HG03558 (cell line): ENCODE measurements around the gene TMEM252.

ENCODE experiments used
- ATAC-seq: cut with Tn5 transposase; IDR thresholded peaks from one replicate; pipeline ENCODE4 v1.9.1; 2021; ENCODE audit warnings: moderate number of reproducible peaks; ENCODE audit not compliant: unreplicated experiment; ENCODE audit errors: extremely low read depth

The TMEM252 gene, protein sequence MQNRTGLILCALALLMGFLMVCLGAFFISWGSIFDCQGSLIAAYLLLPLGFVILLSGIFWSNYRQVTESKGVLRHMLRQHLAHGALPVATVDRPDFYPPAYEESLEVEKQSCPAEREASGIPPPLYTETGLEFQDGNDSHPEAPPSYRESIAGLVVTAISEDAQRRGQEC

DNA sequence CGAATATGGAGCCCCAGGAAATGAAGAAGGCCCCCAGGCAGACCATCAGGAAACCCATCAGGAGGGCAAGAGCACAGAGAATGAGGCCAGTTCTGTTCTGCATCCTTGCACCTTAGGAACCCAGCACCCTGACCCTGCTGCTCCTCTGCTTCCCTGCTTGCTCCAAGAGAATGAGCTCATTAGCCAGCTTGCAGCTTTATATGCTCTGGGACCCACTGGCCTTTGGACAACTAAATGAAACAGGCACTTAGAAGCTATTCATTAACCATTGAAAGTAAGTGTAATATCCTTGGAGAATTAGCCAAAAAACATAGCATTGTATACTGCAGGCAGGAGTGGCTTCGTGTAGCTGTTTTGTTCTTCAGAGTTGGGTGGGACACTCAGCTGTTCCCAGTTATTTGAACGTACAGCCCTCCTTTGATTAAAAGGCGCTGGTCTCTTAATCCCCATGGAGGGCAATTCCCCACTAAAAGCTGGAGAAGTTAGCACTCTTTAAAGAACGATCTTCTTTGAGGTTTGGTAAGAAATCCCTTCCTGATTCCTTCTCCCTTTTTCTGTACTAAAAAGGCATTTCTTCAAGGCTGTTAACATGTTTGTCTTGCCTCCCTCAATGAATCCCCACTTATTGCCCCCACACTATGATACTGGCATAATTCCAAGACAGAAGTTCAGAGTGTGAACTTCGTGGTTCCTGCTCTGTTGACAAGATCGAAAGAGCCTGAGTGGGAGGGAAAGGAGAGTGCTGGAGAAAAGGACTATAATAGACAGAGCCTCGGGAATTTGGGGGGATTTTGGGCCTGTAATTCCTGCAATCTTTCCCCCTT, at the start of gene TMEM252:
TMEM252 (minus strand) TSS at position 172 of the 824 bp plus-strand sequence; CDS start at position 103, 69 bp downstream.
- ATAC-seq = no peak

DNA sequence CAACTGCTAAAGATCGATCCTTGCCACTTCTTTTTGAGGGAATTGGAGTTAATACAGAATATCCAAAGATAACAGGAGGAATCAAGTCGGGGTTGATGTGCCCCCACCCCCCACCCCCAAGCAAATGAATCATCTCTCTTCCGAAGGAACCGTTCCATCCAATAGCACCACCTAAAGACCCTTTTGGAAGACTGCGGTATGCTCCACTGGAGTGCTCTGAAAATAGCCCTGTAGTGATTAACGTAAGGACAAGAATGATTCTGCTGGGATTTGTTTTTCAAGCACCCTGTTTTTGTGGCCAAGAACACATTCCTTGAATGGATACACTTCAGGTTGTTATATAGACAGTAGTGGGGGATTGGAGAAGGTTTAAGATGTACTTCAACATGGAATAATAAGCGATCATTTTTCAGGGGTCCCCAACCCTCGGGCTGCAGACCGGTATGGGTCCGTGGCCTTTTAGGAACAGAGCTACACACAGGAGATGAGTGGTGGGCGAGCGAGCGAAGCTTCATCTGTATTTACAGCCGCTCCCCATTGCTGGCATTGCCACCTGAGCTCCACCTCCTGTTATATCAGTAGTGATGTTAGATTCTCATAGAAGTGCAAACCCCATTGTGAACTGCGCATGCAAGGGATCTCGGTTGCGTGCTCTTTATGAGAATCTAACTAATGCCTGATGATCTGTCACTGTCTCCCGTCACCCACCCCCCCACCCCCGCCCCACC, 44.5 kb upstream of the TMEM252 start:
- ATAC-seq = no peak

DNA sequence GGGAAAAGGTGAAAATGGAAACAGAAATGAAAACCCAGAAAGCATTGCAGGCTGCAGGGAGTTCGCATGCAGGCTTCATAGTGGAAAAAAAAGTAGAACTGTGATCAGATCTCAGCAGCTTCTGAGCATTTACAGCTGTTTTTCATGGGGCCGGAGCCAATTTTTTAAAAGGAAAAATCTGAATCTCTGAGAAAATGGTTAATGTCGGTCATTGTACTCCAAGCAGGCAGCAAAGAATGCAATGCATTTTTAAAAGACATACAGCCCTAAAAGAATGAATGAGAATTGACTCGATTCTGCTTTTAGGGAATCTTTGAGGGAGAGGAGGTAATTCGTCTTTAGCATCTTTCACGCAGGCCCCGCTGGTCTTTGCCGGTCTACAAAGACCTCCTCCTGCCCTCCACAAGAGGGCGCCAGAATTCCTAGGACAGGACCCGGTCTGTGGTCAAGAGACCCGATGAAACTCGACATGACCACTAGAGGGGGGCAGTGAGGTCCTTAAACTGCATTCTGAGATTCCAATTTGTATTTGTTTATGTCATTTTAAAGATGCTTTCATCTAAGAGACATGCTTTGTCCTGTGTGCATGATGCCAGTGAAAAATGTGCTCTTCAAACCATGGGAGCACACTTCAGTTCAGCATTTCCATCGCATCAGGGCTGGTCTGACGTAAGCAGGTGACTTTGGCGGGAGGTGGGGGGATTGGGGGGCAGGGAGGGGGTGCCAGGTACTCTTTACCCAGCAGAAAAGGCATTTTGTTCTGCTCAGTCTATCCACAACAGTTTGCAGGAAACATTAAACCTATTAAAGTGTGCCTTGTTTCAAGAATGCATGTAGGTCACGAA, 43.7 kb upstream of the TMEM252 start:
- no peak for ATAC-seq

DNA sequence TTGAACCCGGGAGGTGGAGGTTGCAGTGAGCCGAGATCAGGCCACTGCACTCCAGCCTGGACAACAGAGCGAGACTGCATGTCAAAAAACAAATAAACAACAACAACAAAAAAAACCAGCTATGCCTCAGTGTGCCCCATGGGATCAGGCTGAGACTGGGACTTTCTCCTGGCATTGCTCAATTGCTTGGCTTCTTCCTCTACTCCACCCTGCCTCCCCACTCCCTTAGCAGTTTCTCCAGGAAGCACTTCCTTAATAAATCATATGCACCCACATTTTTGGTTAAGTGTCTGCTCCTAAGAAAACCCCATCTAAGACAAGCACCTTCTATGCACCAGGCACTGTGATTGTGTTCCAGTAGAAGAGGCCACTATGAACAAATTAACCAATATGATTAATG, 41.0 kb upstream of the TMEM252 start:
- no peak for ATAC-seq

DNA sequence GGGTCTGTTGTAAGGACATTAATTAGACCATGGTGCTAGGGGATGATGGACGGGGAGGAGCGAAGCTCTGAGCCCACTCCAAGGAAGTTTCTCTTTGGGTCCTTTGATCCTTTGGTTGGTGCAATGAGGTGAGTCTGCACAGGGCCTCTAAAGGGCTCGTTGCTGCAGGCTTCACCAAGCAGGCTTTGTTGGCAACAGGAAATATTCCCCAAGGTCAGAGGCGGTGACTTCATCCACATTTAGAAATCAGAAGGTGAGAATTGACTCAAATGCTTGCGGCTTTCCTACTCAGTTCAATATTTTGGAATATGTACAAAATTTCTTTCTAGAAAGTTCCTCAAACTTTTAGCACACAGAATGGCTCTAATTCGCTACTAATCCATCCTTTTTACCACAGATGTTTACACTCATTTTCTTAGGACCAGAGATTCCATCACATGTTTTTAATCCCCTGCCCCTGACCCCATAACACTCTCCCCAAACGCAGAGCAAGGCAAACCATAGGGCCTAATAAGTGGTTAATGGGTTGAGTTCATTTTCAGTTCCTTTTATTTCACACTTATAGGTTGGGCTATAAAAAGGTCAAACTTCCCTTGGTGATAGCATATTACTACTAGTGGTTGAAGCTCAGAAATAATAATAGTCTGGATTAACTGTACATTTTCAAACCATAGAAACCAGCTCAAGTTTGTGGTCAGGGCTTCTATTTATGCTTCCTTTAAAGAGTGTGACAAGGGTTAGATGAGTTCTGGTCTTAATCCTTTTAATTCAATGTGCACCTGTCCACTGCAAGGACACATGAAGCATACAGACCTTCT, 37.3 kb upstream of the TMEM252 start:
- ATAC-seq = peak; percentile 59

DNA sequence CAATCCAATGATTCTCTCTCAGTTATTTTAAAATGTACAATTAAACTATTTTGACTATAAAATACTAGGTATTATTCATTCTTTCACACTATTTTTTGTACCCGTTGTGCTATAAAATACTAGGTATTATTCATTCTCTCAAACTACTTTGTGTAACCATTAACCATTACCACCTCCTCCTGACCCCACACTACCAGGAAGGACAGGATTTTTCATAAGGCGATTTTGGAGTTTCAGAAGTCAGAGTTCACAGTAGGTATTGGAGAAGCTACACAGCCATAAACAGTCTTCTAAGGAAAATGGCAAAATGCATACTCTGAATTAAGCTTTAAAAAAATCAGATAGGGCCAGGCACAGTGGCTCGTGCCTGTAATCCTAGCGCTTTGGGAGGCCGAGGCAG, 35.1 kb upstream of the TMEM252 start:
- ATAC-seq = no peak

DNA sequence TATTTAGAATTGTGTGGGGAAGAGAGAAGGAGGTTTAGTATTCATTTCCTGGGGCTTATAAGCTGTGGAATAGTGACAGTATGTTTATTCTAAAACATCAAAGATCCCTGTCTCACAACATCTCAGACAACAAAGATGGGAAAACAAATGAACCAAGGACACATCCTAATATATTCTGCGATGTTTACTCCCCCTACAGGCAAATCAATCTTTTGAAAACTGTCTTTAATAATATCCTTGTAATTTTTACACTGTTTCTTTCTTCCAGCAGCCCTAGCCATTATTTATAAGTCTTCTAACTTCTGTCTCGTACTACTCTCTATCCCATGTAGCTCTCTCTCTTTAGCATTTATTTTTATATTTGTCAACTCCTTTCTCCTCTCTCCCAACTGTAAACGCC, 33.5 kb upstream of the TMEM252 start:
- no peak for ATAC-seq

DNA sequence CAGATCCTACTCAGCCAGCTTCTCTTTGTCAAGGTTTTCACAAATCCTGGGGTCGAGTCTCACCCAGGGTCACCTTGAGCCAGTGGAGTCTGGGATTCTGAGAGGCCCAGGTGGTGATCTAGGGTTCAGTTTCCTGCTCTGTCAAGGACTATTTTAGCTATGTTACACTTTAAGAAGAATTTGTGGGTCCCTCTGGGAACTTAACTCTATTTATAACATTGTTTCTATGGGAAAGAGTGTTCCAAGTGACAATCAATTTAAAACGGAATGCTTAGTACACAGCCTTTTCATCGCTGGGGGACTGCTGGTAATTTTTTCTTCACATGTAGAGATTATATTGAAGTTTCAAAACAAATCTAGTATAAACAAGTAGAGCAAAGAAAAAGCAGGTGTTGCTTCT, 26.9 kb upstream of the TMEM252 start:
- no peak for ATAC-seq

DNA sequence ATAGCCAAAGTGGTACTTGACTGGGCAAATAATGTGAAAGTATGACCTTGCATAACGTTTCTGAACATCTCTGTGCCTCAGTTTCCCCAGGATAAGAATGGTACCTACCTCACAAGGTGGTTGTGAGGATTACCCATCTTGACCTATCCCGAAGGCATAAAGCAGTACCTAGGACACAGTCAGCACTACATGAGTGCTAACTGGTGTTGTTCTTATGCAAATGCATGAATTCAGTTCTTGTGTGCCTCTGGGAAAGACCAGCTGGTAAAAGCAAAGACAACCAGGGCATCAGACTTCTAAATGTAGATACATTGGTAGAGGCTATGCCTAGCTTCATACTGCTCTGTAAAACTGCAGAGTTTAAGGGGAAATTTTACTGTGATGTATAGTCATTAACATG, 21.8 kb upstream of the TMEM252 start:
- no peak for ATAC-seq

DNA sequence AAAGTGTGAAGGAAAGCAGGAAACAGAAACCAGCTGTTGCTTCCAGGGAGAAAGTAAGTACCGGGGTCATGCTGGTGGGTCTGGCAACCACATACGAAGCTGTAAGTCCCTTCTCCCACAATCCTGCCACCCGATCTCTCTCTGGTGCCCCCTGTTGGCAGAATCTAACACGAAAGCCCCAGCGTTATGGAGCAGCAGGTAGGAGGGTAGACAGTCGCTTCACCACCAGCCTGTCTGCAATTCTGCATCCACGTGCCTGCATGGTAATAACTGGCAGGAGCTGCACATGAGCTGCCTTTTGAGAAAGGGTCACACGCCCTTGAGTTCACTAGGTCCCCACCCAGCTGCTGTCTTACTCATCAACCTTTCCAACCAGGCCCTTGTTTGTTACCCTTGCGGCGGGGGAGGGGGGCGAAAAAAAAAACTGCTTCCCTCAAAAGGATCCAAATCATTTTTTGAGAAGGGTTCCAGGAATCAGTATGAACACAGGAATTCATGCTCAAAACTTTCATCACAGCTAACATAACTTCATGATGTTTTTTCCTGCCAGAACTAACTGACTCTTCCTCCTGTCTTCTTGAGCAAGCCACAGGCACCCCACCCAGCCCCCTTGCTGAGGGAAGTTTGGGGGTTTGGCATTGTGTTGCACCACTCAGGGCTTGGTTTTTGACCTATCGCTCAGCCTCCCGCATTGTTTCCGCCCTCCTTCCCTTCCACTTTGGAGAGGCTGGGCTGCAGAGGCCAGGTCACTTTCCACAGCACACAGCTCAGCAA, 19.6 kb upstream of the TMEM252 start:
- ATAC-seq = no peak

DNA sequence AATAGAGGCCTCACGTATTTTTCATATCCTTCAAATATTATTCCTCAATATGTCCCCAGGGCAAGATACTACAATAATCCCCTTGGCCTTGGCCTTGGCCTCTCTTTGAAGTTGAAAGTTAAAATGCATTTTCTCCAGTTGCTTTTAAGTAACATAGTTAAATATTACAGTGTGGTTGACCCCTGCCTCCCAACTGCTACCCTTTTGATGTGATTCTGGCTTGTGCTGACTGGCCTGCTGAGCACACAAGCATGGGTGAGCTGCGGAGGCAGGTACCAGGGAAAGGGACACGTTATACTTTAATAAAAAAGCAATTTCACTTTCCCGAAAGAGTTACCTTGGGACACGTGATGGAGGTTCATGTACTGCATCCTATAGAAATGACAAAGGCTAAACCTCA, 17.9 kb upstream of the TMEM252 start:
- ATAC-seq = no peak

DNA sequence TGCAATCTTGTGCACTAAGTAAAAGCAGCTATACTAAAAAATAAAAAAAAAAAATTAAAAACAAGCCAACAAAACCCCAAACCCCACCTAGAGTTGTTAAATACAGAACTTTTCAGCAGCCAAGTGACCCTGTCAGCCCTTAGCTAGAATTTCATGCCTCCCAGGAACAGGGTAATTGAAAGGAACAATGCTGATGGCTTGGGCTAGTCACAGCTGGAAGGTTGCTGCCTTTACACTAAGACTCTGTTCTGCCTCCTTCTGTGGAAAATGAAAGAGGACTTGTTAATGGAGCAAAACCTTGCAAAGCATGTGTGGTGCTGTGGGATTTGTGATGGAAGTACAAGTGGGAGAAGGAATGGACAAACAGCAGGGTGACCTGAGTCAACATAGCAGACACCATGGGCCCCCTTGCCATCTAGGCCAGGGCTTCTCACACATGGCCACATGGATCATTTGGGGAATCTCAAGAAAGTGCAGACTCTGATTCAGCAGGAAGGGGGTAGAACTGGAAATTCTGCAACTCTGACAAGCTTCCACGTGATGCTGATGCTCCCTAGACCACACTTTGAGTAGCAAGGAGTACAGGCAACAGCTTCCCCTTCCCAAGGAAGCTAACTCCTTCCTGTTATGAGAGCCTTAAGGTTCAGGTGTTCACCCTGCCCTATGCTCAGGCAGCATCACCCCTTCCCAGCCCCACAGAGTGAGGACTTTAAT, 14.9 kb upstream of the TMEM252 start:
- ATAC-seq = no peak

DNA sequence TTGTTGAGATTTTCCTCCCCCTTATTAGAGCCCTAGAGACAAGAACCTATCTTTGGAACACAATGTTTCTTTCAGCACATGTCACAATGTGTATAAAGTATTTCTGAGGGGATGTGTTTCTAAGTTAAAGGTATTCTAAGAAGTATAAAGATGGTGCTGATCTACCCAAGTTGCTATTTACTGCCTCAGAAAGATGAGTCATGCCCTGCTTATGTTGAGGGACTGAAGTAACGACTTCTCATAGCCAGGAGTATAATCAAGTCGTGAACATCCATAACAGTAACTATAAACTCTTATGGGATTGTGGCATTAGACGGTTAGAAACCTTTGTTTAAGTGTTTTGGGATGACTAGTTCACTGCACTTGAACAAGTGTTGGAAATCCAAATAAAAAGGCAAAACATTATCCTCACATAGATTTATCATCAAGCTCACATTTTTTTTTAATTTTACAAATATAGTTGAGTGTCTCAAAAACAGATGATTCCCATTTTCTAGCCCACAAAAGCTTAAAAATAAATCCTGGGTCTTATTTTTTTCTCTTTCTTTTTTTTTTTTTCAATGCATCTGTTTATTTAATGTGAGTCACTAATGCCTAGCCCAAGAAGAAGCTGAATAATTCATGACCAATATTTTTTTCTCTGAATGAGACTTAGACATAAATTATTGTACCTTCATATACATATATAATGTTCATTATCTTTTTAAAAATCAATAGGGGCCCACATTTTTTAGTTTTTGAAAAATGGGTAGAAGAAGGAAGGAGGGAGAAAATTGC, 12.2 kb upstream of the TMEM252 start:
- ATAC-seq = no peak

DNA sequence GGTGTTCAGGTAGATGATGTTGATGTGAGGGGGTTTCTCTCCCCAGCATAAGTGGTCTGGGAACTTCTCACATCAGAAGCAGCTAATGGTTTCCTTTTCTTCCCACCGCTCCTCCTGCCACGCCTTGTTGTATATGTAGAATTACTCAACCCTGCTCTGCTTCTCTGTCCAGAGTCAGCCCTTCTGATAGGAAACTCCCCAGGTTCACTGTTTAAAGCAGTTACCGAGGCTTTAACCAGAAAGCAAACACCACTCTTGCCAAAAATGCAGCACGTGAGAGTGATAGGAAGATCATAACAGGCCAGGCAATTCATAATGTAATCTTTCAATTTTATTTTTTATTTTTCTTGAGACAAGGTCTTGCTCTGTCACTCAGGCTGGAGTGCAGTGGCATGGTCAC, 10.5 kb upstream of the TMEM252 start:
- ATAC-seq = no peak

DNA sequence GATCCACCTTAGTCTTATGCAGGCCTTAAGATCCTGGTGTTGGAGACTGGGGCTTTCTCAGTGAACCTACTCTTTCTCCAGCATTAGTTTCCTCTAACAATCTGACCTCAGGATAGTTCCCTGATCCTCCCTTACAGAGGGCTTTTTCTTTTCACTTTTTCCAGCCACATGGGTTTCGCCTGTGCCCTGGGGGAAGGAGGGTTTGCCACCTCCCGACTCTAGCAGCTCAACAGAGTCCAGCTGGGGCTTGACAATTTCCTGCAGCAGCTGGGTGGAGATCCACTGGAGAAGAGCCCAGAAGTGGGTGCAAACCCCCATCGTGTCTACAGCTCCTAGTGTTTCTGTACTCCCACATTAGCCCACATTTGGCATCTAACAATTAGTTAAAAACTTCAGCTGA, 7.6 kb upstream of the TMEM252 start:
- no peak for ATAC-seq

DNA sequence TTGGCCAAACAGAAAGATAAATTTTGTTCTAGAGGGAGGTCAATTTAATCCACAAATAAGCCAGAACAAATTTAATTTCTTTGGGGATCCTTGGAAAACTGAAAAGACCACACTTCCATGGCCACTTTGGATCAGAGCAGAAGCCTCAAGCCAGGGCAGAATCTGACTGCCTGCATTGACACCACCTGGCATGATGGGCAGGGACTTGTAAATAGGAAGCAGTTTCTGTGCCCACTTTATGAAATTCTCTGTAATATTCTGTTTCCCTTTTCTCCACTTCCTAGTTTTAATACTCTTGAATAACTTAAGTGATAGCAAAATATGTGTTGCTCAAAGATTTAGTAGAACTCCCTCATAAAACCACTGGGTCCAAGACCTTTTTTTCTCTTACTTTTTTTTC, 6.7 kb upstream of the TMEM252 start:
- no peak for ATAC-seq

DNA sequence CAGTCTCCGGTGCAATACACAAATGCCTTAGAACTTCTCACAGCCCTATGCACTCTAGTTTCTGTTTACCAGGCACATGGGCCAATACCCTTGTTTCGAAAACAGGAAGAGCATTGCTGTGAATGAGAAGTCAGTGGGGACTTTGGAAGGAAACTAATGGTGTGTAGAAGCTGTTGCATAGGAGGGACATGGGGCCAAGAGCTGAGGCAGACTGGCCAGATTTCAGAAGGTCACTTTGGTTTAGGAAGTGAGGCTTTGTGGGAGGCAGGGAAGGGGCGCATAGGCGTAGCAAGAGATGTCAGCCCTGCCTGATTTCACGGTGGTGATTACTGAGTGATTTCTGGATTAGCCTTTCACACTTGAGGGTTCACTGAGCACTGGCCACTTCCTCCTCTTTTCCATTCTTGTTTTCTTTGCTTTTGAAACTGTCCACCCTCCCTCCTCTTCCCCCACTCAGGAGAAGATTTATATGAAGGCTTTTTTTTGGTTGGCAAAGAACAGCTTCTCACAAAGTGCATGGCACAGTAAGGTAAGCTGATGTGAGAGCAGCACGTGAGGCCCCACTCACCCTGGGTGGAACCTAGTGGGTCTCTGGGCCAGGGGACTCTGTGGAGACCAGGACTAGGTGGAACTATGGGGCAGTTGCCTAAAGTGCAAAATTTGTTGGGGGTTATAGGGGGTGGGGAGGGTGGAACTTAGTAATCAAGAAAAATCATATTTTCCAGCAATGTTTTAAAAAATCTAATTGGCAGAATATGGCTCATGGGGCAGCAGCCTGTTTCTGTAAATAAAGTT, 6.1 kb upstream of the TMEM252 start:
- ATAC-seq = peak; percentile 50
